ENCODE results near the gene CHCHD3. TPM values are rescaled to one million over a fixed set of nuclear protein-coding genes. Genes with fewer than 3 reads are reported as not detected.

CHCHD3 gene
- total RNA-seq, 1 donor from 2014 or later, result 50.6 TPM

- DNase-seq (ENCODE audit: extremely low spot score in 2 of 2), result no peak
- Histone ChIP-seq H3K36me3 (no peaks in the 10 kb centered on the region), H3K4me1 (peaks cover 13% of the 10 kb centered on the region), H3K27ac (no peak overlapping the region), H3K27me3 (no peaks in the 10 kb centered on the region), H3K9me3 (no peaks in the 10 kb centered on the region), H3K4me3 (no peak overlapping the region)
- intact Hi-C loops (cut with DNase I), result no loop called here
- no peak for TF ChIP-seq POLR2AphosphoS5 (IDR thresholded peaks at IDR 0.05; ENCODE audit: insufficient read depth in 1 of 2, low read depth in 1 of 2)
- TF ChIP-seq POLR2A (IDR thresholded peaks at IDR 0.05), result no peak
- TF ChIP-seq, protein P1, sequence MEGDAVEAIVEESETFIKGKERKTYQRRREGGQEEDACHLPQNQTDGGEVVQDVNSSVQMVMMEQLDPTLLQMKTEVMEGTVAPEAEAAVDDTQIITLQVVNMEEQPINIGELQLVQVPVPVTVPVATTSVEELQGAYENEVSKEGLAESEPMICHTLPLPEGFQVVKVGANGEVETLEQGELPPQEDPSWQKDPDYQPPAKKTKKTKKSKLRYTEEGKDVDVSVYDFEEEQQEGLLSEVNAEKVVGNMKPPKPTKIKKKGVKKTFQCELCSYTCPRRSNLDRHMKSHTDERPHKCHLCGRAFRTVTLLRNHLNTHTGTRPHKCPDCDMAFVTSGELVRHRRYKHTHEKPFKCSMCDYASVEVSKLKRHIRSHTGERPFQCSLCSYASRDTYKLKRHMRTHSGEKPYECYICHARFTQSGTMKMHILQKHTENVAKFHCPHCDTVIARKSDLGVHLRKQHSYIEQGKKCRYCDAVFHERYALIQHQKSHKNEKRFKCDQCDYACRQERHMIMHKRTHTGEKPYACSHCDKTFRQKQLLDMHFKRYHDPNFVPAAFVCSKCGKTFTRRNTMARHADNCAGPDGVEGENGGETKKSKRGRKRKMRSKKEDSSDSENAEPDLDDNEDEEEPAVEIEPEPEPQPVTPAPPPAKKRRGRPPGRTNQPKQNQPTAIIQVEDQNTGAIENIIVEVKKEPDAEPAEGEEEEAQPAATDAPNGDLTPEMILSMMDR (IDR thresholded peaks at IDR 0.05), result no peak
These were observed 54.5 kb downstream of the CHCHD3 start for GRCh38 chr7:133027397-133027796.

DNA sequence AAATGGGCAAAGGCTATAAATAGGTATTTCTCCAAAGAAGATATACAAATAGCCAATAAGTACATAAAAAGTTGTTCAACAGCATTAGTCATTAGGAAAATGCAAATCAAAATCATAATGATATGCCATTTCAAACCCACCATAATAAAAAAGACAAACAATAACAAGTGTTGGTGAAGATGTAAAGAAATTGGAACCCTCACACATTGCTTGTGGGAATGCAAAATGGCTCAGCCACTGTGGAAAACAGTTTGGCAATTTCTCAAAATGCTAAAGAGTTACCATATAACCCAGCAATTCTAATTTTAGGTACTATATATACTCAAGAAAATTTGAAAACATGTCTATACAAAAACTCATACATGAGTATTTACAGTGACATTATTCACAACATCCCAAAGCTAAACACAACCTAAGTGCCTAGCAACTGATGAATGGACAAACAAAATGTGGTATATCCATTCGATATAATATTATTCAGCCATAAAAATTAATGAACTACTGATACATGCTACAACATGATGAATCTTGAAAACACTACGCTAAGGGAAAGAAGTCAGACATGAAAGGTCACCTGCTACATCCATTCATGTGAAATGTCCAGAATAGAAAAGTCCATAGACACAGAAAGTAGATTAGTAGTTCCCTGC is 55.6 kb downstream of the CHCHD3 start:
- intact Hi-C loops (cut with DNase I), result no loop called here
- no peak for TF ChIP-seq POLR2AphosphoS5 (IDR thresholded peaks at IDR 0.05; ENCODE audit: insufficient read depth in 1 of 2, low read depth in 1 of 2)
- TF ChIP-seq, protein P1 (IDR thresholded peaks at IDR 0.05), result no peak
- no peak for TF ChIP-seq POLR2A (IDR thresholded peaks at IDR 0.05)
- no peak for DNase-seq (ENCODE audit: extremely low spot score in 2 of 2)
- no peaks in the 10 kb centered on the region for H3K9me3 ChIP-seq
- H3K27me3 ChIP-seq, result no peaks in the 10 kb centered on the region
- H3K27ac ChIP-seq, result no peak overlapping the region
- no peaks in the 10 kb centered on the region for H3K36me3 ChIP-seq
- no peak overlapping the region for H3K4me3 ChIP-seq
- H3K4me1 ChIP-seq, result peaks cover 13% of the 10 kb centered on the region

DNA sequence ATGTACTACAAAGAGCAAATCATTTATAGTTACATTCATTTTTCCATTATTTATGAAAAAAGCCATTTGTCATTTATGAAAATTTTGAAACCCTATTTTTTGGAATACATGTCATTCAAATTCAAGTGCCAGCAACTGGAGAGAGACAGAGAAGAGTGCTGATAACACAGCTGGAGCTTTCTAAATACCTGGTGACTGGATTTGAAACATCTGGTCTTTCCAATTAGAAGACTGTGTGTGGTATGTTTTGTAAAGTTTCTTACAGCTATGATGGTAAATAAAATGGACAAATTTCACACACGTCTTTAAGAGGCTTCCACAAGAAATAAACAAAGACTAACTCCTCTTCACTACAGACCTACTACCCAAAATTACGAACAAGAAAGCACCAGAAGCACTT is 56.8 kb downstream of the CHCHD3 start:
- Histone ChIP-seq H3K27ac (no peak overlapping the region), H3K4me1 (peaks cover 7% of the 10 kb centered on the region), H3K36me3 (no peaks in the 10 kb centered on the region), H3K4me3 (no peak overlapping the region), H3K9me3 (no peaks in the 10 kb centered on the region), H3K27me3 (no peaks in the 10 kb centered on the region)
- TF ChIP-seq POLR2A (IDR thresholded peaks at IDR 0.05) (no peak), POLR2AphosphoS5 (IDR thresholded peaks at IDR 0.05; ENCODE audit: insufficient read depth in 1 of 2, low read depth in 1 of 2) (no peak)
- TF ChIP-seq, protein P1 (IDR thresholded peaks at IDR 0.05), result no peak
- intact Hi-C loops (cut with DNase I), result no loop called here
- DNase-seq (ENCODE audit: extremely low spot score in 2 of 2), result no peak

DNA sequence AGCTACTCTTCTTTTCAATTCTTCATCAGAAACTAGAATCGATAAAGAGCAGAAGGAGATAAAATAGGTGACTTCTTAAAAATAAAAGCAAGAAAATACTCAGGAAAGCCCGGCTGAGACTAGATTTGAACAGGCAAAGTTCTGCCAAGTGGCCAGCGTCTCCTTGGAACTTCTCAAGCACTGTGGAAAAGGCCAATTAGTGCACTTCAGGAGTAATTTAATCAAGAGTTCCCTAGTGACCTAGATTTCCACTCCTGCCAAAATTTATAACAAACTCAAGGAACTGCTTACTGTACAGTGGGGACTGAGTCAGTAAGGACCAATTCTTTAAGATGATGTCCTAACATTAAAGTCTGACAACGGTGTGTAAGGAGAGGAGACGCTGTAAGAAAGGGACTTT is 57.3 kb downstream of the CHCHD3 start:
- peaks cover 2% of the 10 kb centered on the region for H3K4me1 ChIP-seq
- no peaks in the 10 kb centered on the region for H3K9me3 ChIP-seq
- H3K27me3 ChIP-seq, result no peaks in the 10 kb centered on the region
- no peak overlapping the region for H3K4me3 ChIP-seq
- no peaks in the 10 kb centered on the region for H3K36me3 ChIP-seq
- DNase-seq (ENCODE audit: extremely low spot score in 2 of 2), result no peak
- intact Hi-C loops (cut with DNase I), result no loop called here
- no peak overlapping the region for H3K27ac ChIP-seq
- TF ChIP-seq POLR2AphosphoS5 (IDR thresholded peaks at IDR 0.05; ENCODE audit: insufficient read depth in 1 of 2, low read depth in 1 of 2) (no peak), POLR2A (IDR thresholded peaks at IDR 0.05) (no peak)
- TF ChIP-seq, protein P1 (IDR thresholded peaks at IDR 0.05), result no peak

DNA sequence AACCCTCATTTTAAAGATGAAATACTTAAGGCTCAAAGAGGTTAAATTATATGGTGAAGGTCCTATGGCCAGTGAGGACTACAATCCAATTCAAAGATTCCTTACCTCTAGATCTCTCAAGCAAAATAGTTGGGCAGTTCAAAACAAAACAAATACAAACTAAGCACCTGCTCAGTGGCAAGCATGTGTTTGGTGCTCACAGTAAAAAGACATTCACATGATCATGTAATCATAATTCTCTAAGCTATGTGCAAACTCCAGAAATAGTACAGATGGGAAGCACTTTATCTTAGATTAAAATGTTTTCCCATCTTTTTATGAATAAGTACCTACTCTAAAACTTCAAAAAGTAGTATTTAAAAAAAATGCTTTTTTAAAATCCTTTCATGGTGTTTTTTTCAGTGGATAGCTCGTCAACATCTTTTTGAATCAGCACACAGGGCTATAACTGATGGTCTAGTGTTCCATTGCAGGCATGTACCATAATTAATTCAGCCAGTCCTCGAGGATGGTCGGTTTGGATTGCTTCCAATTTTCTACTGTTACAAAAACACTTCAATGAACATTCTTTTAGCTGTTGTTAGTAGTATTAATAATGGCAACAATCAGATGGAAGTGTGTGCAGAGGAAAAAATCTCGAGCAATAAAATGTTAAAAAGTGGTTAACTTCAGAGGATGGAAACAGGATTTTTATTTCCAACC is 58.4 kb downstream of the CHCHD3 start:
- TF ChIP-seq POLR2A (IDR thresholded peaks at IDR 0.05) (no peak), POLR2AphosphoS5 (IDR thresholded peaks at IDR 0.05; ENCODE audit: insufficient read depth in 1 of 2, low read depth in 1 of 2) (no peak)
- TF ChIP-seq, protein P1 (IDR thresholded peaks at IDR 0.05), result no peak
- Histone ChIP-seq H3K36me3 (no peaks in the 10 kb centered on the region), H3K27me3 (no peaks in the 10 kb centered on the region), H3K4me1 (no peaks in the 10 kb centered on the region), H3K9me3 (no peaks in the 10 kb centered on the region), H3K4me3 (no peak overlapping the region), H3K27ac (no peak overlapping the region)
- DNase-seq (ENCODE audit: extremely low spot score in 2 of 2), result no peak
- intact Hi-C loops (cut with DNase I), result no loop called here

All from vagina (tissue), 2 donors.